Measurements from ENCODE around the gene PRDM5.

PRDM5 gene

DNA sequence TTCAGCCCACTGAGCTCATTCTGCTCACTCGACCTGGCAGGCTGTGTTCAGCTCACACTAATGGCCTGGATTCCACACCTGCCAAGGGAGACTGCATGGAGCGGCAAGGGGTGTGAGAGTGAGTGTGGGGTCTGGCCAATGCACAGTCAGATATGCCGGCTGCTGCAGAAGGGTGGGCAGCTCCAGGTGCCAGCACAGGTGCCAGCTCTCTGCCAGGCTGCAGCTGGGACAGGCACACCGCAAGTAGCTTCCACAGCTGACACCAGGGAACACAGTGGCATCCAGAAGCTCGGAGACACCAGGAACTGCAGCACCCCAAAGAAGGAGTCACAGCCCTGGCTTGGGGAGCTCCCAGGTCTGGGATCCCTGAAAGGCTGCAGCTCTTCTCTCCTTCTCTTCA, 83.7 kb downstream of the PRDM5 start:
- TF ChIP-seq, protein P1, sequence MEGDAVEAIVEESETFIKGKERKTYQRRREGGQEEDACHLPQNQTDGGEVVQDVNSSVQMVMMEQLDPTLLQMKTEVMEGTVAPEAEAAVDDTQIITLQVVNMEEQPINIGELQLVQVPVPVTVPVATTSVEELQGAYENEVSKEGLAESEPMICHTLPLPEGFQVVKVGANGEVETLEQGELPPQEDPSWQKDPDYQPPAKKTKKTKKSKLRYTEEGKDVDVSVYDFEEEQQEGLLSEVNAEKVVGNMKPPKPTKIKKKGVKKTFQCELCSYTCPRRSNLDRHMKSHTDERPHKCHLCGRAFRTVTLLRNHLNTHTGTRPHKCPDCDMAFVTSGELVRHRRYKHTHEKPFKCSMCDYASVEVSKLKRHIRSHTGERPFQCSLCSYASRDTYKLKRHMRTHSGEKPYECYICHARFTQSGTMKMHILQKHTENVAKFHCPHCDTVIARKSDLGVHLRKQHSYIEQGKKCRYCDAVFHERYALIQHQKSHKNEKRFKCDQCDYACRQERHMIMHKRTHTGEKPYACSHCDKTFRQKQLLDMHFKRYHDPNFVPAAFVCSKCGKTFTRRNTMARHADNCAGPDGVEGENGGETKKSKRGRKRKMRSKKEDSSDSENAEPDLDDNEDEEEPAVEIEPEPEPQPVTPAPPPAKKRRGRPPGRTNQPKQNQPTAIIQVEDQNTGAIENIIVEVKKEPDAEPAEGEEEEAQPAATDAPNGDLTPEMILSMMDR (conservative IDR thresholded peaks at IDR 0.05): no peak
- no peak overlapping the region for H3K27ac ChIP-seq

DNA sequence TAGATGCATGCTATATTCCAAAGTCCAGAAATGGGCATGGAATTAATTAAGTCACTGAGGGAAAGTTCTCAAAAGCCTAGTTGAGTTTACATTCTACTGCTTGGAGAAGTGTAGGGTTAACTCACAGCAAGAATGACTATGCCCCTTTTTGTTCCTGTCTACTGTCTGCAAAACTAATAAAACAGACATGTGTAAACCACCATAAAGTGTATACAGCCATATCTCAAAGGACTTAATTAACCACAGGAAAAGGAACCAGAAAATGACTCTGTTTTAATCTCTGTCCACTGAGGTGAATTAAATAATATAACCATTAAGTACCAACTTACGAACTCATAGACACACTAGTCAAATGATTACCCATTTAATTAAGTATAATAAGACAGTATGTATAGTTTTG, 84.9 kb downstream of the PRDM5 start:
- TF ChIP-seq, protein P1 (conservative IDR thresholded peaks at IDR 0.05): no peak
- no peak overlapping the region for H3K27ac ChIP-seq

DNA sequence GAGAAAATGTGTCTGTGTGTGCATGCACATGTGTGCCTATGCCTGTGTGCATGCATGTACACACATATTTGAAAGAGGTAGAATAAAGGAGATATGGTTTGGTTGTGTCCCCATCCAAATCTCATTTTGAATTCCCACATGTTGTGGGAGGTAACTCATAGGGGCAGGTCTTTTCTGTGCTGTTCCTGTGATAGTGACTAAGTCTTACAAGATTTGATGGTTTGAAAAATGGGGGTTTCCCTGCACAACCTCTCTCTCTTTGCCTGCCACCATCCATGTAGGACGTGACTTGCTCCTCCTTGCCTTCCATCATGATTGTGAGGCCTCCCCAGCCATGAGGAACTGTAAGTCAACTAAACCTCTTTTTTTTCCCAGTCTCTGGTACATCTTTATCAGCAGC, 87.2 kb downstream of the PRDM5 start:
- H3K27ac ChIP-seq: no peak overlapping the region
- TF ChIP-seq, protein P1 (conservative IDR thresholded peaks at IDR 0.05): no peak

DNA sequence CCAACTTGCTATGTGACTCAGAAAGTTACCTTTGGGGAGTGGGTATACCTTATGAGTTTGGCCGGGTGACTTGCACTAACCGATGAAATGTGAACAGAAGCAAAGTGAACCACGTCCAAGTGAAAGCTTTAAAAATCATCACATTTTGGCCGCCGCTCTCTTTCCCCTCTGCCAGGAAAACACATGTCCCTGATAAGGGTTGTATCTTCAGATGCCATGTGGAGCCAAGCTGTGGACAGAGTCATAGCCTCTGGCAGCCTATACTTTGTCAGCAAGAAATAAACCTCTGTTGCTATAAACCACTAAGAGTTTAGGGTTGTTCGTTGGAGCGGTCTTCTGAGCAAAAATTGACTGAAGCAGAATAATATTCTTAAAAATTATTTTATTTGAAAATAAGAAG, 92.3 kb downstream of the PRDM5 start:
- H3K27ac ChIP-seq: no peak overlapping the region
- TF ChIP-seq, protein P1 (conservative IDR thresholded peaks at IDR 0.05): no peak

DNA sequence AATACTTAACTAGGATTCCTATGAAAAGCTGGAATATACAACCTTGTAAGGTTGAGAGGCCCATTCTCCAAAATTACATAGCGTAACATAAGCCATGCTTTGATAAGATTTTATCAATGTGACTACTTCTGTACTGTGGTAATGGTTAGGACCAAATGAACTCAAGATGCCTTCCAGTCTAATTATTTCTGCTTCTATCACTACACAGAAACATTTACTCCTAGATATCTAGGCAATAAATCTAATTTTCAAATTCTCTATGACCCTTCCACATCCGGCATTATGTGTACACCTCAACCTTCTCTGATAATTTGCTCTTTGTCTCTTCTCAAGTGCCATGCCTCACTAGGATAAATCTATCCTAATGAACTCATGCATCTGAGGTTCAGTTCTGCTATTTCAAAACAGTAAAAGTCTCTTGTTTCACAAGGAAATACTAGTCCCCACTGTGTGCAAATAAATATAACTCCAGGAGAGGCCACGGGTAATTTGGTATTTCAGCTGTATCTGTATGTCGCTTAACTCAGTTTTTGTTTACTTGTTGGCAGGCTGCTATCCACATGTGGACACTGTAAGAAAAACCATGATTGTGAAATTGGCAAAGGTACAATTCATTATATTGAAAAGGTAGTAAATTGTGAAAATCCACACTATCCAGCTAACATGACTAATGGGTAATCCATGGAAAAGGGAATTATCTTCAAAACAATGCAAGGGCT, 93.3 kb downstream of the PRDM5 start:
- no peak overlapping the region for H3K27ac ChIP-seq
- TF ChIP-seq, protein P1 (conservative IDR thresholded peaks at IDR 0.05): no peak

DNA sequence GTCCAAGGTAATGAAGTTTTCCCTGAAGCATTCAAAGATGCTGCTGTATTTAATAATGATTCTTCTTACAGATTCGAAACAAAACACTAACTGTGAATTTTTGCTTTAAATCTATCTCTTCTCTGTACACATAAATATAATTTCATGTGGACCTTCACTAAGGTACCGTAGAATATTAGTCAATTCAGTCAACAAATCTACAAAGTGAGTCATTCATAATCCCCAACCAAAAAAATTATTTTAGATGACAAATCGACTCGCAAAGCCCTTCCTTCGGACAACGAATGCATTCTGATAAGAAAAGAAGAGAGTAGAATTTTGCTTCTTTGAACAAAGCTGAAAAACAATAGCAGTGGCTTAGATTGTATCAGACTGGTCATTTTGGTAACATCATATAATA, 95.7 kb downstream of the PRDM5 start:
- no peak overlapping the region for H3K27ac ChIP-seq
- TF ChIP-seq, protein P1 (conservative IDR thresholded peaks at IDR 0.05): no peak

DNA sequence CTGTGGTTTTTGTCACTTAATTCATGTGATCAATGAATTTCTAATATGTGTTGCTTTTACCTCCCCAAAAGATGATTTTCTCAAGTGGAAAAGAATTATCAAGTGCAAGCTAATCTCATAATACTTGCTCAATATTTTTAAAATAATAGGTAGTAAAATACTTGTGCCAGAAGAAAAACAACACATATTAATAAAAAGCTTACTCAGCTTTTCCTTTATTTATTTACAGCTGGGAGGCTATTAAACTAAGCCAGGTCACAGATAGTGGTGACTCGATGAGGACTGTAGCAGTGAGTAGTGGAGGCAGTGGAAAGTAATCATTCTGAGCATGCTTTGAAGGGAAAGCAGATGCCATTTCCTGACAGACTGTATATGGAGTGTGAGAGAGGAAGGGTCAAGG, 96.1 kb downstream of the PRDM5 start:
- TF ChIP-seq, protein P1 (conservative IDR thresholded peaks at IDR 0.05): no peak
- H3K27ac ChIP-seq: no peak overlapping the region

All from VCaP (cell line).